Measurements from ENCODE around the gene GSE1.

Gene GSE1

GRCh38 chr16:85570735-85571562, 42.2 kb upstream of the GSE1 start:
- no peak for DNase-seq (ENCODE audit: low read depth)
- H3K4me3 ChIP-seq (ENCODE audit: low read length): no peak overlapping the region
- no peak for TF ChIP-seq CTCF (conservative IDR thresholded peaks at IDR 0.05; ENCODE audit: low read depth, low read length)

DNA sequence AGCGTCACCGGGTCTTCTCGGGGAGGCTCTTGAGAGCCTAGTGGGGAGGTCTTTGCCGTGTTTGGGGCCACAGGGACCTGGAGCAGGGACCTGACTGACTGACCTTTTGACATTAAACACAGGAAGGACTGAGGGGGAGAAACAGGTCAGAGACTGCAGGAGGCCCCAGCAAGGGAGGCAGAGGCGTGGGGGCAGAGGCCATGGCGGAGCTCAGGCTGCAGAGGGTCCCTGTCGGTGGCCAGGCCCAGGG, 41.6 kb upstream of the GSE1 start:
- no peak overlapping the region for H3K4me3 ChIP-seq (ENCODE audit: low read length)
- TF ChIP-seq CTCF (conservative IDR thresholded peaks at IDR 0.05; ENCODE audit: low read depth, low read length): no peak
- no peak for DNase-seq (ENCODE audit: low read depth)

GRCh38 chr16:85571813-85572619, 41.1 kb upstream of the GSE1 start:
- no peak overlapping the region for H3K4me3 ChIP-seq (ENCODE audit: low read length)
- no peak for TF ChIP-seq CTCF (conservative IDR thresholded peaks at IDR 0.05; ENCODE audit: low read depth, low read length)
- no peak for DNase-seq (ENCODE audit: low read depth)

GRCh38 chr16:85573045-85573695, 40.0 kb upstream of the GSE1 start:
- TF ChIP-seq CTCF (conservative IDR thresholded peaks at IDR 0.05; ENCODE audit: low read depth, low read length): no peak
- H3K4me3 ChIP-seq (ENCODE audit: low read length): no peak overlapping the region
- DNase-seq (ENCODE audit: low read depth): no peak

- no peak for TF ChIP-seq CTCF (conservative IDR thresholded peaks at IDR 0.05; ENCODE audit: low read depth, low read length)
- peak overlapping the region; percentile 6 for H3K4me3 ChIP-seq (ENCODE audit: low read length)
- DNase-seq (ENCODE audit: low read depth): no peak
Measured at GRCh38 chr16:85573696-85574641, 39.2 kb upstream of the GSE1 start.

DNA sequence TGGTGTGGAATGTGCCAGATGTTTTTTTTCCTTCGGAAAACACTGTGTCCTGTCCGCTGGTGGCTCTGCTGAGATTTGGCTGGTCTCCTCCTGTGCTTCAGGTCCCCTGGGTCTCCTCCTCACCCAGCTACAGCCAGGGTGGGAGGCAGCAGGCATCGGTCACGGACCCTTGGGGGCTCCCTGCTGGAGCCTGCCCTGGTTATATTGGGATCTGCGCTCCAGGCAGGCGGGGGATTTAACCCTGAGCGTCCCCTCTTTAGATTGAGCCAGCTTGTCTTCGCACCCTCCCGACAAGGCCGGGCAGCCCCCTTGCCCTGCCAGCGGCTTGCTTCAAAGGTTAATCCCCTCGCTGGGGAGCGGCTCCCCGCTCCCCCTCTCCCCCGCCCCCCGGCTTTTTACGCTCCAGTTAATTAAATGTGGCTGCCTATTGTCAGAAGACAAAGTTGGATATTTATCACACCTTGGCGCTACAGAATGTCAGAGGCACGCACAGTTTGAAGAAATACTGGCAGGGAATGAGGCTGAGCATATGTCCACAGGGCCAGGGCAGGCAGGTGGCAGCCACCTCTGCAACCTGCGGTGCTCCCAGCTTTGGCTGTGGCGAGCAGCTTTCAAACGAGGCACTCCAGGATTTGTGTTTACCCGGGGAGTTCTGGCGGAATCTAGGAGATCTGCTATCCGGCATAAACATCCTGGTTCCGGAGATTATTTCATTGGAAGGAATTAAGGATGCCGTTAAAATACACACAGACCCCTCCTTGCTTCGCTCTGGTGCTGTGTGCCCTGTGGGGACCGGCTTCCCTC, 38.2 kb upstream of the GSE1 start:
- no peak for TF ChIP-seq CTCF (conservative IDR thresholded peaks at IDR 0.05; ENCODE audit: low read depth, low read length)

More for the DNA sequence above, 38.2 kb upstream of the GSE1 start:
- no peak for DNase-seq (ENCODE audit: low read depth)
- H3K4me3 ChIP-seq (ENCODE audit: low read length): no peak overlapping the region
